ENCODE measurements around the gene VAMP1.

GRCh38 chr12:6418796-6419195, 51.7 kb downstream of the VAMP1 start:
- TF ChIP-seq CTCF (IDR thresholded peaks at IDR 0.05; ENCODE audit: low read depth, low read length): no peak
- TF ChIP-seq POLR2A (IDR thresholded peaks at IDR 0.05; ENCODE audit: extremely low read depth, insufficient read length): no peak
- no peak for TF ChIP-seq MAX (IDR thresholded peaks at IDR 0.05; ENCODE audit: low read depth, low read length)
- TF ChIP-seq MYC (IDR thresholded peaks at IDR 0.05; ENCODE audit: low read depth, low read length): no peak
